ENCODE measurements around the gene S100A6.

The S100A6 gene

GRCh38 chr1:153545067-153546055, 9.6 kb upstream of the S100A6 start, which contains the start of gene S100A4:
TSS of gene S100A4 (minus strand) at chr1:153545806. CDS start at chr1:153544794, 1,012 bp downstream.
- DNase-seq (ENCODE audit: low spot score), result peak; percentile 76

- DNase-seq (ENCODE audit: low spot score), result no peak
These were observed 8.8 kb upstream of the S100A6 start for GRCh38 chr1:153544453-153545066.

- no peak for DNase-seq (ENCODE audit: low spot score)
These were observed 7.9 kb upstream of the S100A6 start for GRCh38 chr1:153543736-153544135.

- no peak for DNase-seq (ENCODE audit: low spot score)
These were observed 7.3 kb upstream of the S100A6 start for GRCh38 chr1:153542956-153543711.

- no peak for DNase-seq (ENCODE audit: low spot score)
These were observed 6.1 kb upstream of the S100A6 start for GRCh38 chr1:153541641-153542590.

- no peak for DNase-seq (ENCODE audit: low spot score)
These were observed 4.9 kb upstream of the S100A6 start, which contains the start of gene S100A5 for GRCh38 chr1:153540394-153541361. TSS of gene S100A5 (minus strand) at chr1:153540934. CDS start at chr1:153540191, 743 bp downstream.

- DNase-seq (ENCODE audit: low spot score), result no peak
These were observed 3.8 kb upstream of the S100A6 start for GRCh38 chr1:153539395-153540093.

GRCh38 chr1:153538315-153538821, 2.6 kb upstream of the S100A6 start:
- no peak for DNase-seq (ENCODE audit: low spot score)

- DNase-seq (ENCODE audit: low spot score), result no peak
These were observed 1.6 kb upstream of the S100A6 start for GRCh38 chr1:153537376-153537730.

GRCh38 chr1:153536671-153537375, 1.0 kb upstream of the S100A6 start:
- DNase-seq (ENCODE audit: low spot score), result no peak

- DNase-seq (ENCODE audit: low spot score), result peak; percentile 64
These were observed 350 bp upstream of the S100A6 start for GRCh38 chr1:153536012-153536670.

GRCh38 chr1:153534925-153535241, 908 bp downstream of the S100A6 start:
- DNase-seq (ENCODE audit: low spot score), result no peak

GRCh38 chr1:153534226-153534924, 1.4 kb downstream of the S100A6 start:
- no peak for DNase-seq (ENCODE audit: low spot score)

GRCh38 chr1:153533689-153534201, 2.0 kb downstream of the S100A6 start:
- no peak for DNase-seq (ENCODE audit: low spot score)

GRCh38 chr1:153532769-153533599, 2.8 kb downstream of the S100A6 start:
- DNase-seq (ENCODE audit: low spot score), result peak; percentile 79

- DNase-seq (ENCODE audit: low spot score), result no peak
These were observed 3.6 kb downstream of the S100A6 start for GRCh38 chr1:153532181-153532580.

Measured in globus pallidus (tissue), 1 donor.